GM19395 (cell line): ENCODE measurements around the gene SLC8A2.

Experiments used
- ATAC-seq: cut with Tn5 transposase; IDR thresholded peaks from one replicate; pipeline ENCODE4 v1.9.1; 2021; ENCODE audit warnings: mild to moderate bottlenecking, moderate library complexity; ENCODE audit not compliant: unreplicated experiment

SLC8A2 gene

DNA sequence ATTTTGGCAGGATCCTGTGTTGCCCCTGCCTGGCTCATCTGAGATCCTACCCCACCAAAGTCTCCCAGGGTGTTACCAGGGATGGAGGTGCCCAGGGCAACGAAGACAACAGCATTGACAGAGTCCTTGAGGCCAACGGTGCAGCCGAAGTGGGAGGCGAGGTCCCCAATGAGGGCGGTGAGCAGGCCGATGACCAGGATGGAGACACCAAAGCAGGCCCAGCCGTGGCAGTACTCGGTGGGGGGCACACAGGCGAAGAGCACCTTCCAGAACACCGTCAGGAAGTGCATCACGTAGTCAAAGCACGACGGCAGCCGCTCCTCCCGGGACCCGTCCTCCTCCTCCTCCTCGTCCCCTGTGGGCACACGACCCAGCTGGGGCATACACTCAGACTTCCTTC is 39.6 kb downstream of the SLC8A2 start:
- no peak for ATAC-seq

DNA sequence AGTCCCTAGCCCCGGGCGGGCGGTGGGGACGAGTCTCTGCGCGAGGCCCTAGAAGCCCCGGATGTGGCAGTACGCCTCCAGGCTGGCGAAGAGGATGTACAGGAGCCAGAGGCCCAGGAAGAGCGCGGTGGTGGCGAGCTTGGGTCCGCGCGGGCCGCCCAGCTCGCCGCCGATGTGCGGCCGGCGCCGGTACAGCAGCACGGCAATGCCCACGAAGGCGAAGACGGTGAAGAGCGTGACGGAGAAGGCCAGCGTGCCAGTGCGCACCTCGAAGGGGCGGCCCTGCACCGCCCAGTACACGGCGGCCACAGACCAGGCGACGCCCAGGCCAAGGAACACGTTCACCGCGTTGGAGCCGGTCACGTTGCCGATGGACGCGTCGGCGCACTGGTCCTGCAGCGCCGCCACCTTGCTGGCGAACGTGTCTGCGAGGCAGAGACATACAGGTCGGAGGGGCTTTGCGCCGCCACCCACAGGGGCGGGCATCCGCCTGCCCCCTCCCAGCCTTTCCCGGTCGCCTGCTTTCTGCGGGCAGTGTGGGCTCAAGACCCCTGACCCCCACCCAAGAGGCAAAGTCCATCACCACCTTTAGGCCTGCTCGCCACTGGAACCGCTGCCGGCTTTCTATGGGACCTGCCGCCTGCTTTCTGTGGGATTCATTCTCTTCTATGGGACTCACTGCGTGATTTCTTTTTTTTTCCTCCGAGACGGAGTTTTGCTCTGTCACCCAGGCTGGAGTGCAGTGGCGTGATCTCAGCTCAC is 41.5 kb downstream of the SLC8A2 start:
- ATAC-seq = no peak

DNA sequence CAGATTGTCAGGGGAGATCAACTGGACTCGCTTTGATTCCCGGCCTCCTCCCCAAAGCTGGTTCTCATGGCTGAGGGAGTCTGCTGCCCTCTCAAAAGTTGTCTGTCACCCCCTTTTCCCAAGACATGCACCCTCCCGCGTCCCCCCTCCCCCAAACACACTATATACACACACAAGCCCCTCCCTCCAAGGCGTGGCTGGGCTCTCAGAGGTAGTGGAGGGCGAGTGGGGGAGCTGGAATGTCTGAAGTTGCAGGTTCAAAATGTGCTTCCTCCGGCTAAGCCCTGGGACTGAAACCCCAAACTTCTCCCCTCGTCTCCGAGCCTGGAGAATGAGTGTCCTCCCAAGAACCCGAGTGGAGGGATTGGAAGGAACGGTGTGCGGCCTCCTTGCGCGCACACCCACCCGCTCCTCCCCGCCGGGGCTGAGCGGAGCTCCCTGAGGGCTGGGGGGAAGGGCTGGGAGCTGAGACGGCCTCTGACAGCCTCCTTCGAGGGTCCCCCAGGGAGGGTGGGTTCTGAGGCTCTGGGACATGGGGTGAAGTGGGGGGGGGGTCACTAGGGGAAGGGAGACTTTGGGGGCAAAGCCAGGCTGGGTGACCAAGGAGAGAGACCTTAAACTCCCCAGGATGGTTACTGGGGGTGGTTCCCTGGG is 42.4 kb downstream of the SLC8A2 start:
- no peak for ATAC-seq

DNA sequence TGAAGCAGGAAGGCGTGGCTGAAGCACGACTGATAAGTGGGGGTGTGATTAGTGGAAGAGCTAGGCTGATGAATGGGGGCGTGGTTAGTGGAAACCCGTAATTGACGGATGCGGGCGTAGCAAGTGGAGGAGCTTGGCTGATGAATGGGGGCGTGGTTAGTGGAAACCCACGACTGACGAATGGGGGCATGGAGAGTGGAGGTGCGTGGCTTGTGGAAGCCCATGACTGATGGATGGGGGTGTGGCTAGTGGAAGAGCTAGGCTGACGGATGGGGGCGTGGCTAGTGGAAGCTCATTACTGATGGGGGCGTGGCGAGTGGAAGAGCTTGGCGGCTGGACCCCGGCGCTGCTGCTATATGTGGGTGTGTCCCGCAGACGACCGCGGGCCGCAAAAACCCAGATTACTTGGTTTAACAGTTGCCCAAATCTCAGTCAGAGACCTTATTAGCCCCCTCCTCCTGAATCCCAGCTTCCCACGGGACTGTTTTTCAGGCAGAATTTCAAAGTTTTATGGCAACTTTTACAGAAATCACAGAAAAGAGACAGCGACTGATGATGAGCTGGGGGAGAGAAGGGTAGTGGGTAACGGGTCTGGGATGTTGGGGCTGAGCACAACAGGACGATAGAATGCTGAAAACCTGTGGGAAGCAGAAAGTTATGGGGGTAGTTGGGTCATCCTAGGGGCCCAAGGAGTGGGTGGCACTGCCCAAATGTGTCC is 43.4 kb downstream of the SLC8A2 start:
- no peak for ATAC-seq

DNA sequence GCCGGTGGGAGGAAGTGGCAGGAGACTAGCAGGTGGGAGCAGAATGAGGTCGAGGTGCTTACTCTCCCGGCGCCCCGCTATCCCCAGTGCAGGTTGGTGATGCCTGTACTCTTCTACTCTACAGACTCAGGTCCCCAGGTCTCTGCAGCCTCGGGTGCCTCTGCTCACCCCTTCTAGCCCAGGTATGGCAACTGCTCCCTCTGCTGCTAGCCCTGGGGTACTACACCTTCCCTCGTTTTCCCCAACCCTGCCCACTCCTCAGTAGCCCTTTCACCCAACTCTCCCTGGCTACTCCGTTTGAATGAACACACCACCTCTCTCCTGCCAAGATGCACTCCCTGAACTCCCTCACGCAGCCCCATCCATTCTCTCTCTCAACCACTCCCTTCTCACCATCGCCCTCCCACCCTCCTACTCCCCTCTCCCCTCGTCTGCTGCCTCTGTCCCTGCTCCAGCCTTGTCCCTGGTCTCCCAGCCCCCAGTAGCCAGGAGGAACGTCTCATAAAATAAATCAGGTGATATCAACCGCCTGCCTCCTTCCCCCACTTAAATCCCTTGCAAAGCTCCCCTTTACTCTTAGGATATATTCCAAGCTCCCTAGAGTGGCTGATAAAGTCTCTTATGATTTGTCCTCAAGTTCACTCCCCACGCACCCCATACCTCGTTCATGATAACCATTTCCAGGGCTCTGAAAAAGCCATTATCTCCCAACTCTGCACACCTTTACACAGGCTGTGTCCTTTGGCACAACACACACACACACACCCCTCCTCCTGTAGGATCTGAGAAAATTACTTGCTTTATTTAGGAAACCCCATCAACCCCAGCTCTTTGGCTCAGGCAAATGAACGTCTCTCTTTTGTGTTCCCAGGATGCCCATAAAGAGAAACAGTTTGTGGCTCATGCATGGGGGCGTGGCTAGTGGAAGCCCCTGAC is 44.2 kb downstream of the SLC8A2 start:
- ATAC-seq = no peak

DNA sequence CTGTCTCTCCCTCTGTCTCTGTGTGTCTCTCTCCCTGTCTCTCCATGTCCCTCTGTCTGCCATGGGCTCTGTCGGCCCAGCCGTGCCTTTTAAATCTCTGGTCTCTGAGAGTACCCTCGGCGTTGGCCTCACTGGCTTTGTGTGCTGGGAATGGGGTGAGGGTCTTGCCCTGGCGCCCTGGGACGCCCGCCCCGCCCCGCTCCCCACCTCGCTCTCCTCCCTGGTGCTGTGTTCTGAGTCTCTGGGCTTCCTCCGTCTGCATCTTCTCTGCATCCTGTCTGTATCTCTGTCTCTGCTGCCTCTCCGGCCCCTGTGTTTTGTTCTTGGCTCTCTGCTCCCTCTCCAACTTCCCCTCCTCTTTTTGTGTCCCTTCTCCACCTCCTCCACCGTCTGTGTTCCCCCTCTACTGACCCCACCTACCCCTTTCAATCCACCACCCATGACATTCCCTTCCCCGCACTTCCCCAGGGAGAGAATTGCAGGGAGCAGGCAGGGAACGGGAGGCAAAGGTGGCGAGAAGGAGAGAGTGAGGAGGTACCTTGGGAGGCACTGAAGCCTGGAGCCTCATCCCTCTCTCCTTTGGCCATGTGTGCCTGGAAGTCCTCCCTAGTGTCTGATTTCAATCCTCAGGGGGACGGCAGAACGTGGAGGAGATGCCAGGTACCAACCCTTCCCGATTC is 48.4 kb downstream of the SLC8A2 start:
- no peak for ATAC-seq

DNA sequence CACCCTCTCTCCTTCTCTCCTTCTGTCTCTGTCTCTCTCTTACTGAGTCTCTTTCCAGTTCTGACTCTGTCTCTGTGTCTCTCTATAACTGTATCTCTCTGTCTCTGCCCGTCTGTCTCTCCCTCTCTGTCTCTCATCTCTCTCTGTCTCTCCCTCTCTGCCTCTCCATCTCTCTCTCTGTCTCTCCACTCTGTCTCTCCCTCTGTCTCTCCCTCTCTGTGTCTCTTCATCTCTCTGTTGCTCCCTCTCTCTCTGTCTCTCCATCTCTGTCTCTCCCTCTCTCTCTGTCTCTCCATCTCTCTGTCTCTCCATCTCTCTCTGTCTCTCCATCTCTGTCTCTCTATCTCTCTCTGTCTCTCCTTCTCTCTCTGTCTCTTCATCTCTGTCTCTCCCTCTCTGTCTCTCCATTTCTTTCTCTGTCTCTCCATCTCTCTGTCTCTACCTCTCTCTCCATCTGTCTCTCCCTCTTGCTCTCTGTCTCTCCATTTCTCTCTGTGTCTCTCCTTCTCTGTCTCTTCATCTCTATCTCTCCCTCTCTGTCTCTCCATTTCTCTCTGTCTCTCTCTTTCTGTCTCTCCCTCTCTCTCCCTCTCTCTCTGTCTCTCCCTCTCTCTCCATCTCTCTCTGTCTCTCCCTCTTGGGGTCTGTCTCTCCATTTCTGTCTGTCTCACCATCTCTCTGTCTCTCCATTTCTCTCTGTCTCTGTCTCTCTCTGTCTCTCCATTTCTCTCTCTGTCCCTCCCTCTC is 49.1 kb downstream of the SLC8A2 start:
- no peak for ATAC-seq

DNA sequence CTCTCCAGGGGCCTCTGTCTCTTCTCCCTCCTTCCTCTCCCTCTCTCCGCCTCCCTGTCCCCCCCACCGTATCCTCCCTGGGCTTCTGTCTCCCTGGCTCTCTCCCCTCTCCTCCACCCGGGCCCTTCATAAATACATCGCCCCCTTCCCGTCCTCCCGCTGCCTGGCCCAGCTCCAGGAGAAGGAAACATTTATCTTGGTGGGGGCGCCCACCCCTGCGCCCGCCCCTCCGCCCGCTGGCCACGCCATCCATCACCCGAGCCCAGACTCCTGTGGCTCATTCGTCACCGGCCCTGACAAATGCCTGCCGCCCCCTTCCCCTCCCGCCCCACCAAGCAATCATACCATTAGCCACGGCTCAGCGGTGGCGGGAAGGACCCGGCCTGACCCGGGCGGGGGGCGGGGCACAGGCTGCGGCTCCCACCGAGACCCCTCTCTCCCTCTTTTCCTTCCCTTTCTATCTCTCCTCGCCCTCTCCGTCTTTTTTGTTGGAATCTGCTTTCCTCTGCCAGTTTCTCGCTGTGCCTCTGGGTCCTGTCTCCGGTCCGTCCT is 49.8 kb downstream of the SLC8A2 start:
- ATAC-seq = no peak

DNA sequence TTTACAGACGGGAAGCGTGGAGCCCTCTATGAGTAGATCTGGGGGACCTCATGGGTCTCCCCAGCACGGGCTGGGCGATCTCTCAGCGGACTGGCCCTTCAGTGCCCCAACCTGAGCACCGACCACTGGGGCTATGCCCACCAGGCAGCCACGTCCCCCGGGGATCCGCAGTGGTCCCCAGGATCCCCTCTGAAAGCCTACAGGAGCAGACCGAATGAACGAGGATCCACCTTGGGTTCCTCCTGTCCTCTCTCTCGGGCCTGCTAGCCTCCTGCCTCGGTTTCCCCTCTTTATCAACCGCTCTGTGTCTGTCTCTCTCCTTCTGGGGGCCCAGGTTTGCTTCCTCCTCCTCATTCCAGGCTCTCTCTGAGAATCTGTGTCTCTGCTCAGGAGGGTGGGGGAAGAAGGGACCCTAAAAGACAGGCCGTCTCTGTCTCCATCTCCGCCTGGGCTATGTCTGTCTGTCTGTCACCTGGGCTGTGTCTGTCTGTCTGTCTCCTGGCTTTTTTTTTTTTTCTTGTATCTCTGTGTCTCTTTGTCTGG is 50.4 kb downstream of the SLC8A2 start:
- ATAC-seq = no peak

DNA sequence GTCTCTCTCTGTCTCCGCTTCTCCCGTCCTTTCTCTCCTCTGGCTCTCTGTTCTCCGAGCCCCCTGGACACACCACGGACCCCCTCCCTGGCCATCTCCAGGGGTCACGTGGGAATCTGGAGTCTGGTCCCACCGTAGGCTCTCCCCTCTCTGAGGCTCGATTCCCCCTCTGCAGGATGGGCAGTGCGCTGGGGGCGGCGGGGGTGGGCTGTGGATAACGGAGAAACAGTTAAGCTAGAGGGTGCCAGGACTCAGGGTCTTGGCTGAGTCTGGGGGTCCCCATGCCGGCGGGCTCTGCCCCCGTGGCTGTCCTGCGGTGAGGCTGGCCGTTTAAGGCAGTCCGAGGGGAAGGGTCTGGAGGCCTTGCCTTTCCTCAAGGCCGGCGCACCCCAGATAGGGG is 51.9 kb downstream of the SLC8A2 start:
- ATAC-seq = no peak

DNA sequence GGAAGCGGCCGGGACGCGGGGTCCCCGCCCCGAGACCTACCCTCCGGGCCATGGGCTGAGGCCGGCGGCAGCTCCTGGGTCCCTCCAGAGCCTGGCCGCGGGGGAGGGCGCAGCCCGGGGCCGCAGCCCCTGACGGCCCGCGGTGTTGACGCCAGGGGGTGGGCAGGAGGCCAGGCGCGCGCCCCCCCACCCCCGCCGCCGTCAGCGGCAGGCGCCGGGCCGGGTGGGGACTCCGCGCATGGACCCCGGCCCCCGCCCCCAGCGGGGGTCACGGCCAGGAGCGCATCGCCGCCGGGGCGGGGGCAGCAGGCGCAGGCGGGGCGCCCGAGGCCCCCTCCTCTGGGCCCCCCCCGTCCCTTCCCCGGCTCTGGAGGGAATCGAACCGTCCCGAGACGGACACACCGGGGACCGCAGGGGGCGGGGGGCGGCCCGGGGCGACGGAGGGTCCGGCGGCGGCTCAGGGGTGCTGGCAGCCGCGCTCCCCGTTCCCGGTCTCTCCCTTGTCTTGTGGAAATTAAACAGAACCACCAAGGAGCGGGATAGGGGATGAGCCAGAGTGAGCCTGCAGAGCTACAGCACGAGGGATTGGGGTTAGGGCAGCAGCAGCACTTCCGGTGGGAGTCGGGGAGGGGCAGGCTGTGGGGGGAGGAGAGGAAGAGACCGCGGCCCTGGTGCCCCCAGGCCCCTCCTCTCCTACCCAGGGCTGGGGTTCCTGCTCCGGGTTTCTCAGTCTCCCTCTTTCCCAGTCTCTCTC is 52.5 kb downstream of the SLC8A2 start, which contains the start of gene MEIS3:
Gene MEIS3 (minus strand): TSS at position 498 of the 754 bp plus-strand sequence. CDS start 446 bp downstream, at position 52.
- ATAC-seq = no peak

DNA sequence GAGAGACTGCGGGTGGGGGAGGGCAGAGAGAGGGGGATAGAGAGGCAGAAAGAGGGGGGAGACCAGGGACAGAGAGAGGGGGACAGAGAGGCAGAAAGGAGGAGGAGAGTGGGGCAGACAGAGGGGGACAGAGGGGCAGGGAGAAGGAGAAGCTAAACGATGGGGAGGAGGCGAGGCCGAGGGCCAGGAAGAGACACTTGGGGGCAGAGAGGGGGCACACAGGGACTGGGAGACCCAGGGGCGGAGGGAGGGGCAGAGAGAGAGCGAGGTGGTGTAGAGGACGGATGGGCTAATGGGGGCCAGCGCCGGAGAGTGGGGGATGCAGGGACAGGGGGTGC is 53.0 kb downstream of the SLC8A2 start:
- no peak for ATAC-seq

DNA sequence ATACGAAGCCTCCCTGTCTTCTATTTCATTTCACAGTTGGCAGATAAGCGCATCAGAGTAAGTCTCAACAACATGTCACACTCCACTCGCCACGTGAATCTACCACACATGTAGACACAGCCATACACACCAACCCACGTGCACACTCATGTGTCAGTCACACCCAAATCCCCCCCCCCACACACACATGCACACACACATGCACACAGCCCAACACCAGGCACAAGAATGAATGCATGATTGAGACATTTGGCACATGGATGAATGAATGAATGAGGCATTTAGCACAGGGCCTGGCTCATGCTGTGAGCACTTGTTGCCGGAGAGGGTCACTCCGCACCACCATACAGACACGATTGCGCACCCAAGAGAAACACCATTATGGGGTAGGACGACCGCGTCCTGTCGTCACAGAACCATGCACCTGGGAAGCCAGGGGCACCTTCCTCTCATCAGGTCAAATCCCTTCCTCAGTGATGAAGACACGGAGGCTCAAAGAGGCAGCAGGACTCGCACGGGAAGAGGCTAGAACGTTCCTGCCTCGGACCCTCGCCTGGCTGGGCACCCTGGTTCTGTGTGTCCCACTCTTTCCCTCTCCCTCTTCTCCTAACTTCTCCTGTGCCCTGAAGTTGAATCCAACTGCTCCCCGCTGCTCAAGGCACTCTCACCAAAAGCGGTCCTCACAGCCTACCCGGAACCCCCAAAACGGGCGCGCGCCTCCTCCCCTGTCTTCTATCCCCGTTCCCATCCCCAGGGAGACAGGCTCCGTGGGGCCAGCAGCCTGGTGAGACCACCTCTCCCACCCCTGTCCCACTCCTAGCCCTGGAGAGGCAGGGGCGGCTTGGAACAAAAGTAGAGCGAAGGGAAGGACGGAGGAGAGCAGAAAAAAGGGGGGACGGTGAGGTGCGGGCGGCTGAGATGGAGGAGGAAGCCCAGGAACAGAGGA is 53.7 kb downstream of the SLC8A2 start:
- no peak for ATAC-seq

DNA sequence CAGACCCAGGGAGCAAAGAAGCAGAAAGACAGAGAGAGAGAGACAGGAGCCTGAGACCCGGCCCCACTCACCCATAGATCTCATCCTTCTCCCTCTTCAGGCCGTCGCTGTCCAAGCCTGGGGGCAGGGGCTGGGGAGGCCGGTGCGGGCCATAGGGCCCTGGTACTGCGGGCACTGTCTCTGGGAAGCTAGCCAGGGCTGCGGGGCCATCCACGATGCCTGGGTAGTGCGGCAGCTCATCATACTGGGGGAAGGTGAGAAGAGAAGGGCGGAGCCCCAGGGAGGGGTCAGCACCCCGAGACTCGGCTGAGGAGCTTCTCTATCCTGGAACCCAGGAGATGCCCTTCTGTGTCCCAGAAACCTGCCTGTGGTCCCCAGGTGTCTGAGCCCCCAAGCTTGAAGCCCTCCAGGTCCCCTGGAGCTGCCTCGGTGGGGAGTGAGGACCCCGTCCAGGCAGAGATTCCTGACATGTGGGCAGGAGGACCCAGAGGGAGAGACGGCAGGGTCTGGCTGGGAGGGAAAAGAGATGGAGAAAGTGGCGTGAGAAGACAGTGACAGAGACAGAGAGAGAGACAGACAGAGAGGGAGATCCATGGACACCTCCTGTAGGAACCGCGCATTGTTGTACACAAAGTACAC is 54.5 kb downstream of the SLC8A2 start:
- no peak for ATAC-seq

DNA sequence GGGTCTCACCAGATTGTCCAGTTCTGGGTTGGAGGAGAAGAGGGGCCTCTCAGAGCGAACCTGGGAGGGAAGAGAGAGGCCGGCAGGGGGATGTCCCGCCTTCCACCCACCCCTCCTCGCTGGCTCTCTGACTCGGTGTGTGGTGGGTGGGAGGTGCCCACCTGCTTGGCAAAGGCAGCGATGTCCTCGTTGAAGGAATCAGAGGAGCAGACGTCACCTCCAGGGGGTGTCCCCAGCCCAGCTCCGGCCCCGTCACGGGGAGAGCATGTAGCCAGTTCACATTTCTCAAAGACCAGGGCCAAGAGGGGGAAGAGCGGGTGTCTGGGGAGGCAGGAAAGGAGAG is 55.1 kb downstream of the SLC8A2 start:
- ATAC-seq = no peak

DNA sequence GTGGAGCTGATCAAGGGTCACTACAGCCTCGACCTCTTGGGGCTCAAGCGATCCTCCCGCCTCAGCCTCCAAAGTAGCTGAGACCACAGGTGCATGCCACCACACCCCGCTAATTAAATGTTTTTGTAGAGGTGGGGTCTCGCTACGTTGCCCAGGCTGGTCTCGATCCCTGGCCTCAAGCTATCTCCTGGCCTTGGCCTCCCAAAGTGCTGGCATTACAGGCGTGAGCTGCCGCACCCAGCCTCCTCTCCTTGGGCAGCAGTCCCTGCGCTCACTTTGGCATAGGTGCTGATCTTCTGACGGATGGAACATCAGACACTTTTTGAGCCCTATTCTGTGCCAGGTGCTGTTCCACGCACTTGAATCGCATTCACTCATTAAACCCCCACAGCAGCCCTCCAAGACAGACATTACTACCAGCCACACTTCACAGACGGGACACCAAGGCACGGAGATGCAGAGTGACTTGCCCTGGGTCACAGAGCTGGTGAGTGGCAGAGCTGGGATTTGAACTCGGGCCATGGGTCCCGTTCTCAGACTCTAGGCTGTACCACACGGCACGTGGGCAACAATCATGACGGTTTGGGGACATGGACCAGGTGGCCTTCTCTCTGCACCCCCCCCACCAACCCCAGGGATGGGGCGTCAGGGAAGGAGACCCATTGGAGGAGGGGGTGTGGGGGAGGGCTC is 55.6 kb downstream of the SLC8A2 start:
- no peak for ATAC-seq
